H1 (cell line): ENCODE measurements around the gene NID1. TPM values are rescaled to one million over a fixed set of nuclear protein-coding genes. Genes with fewer than 3 reads are reported as not detected.

ENCODE experiments used
- CTCF ChIA-PET: fragments of 300-600 bp; sonication (Branson Sonifier 250); formaldehyde crosslinking; loops from one replicate; lab custom pipeline; 2021; ENCODE audit not compliant: partially characterized antibody; lab: Charles Lee
- POLR2A ChIA-PET: fragments of 300-600 bp; sonication (Branson Sonifier 250); formaldehyde crosslinking; loops from one replicate; lab custom pipeline; 2021; ENCODE audit warnings: inconsistent platforms; ENCODE audit not compliant: partially characterized antibody; lab: Charles Lee
- DNase-seq, 2 experiments: peaks; one replicate each; pipeline versions ENCODE4 v3.0.0 to v3.0.0-alpha.2; 2010 to 2022; ENCODE audit warnings: low spot score in 2 of 2, low read depth in 1 of 2, mixed read lengths in 1 of 2
- FAIRE-seq: peaks from 2 replicates; lab custom pipeline; 2011; peaks lifted over from hg19 to GRCh38; lab: Jason Lieb, UNC
- H2AFZ ChIP-seq: 2 replicates; pipeline ENCODE4 v1.8.1; 2012; ENCODE audit warnings: low read length, inconsistent platforms
- H2AK5ac ChIP-seq: 2 replicates; pipeline ENCODE4 v1.6.1; 2013; ENCODE audit warnings: low read depth, low read length
- H2BK120ac ChIP-seq: replicated peaks from 2 replicates; pipeline ENCODE3; 2013; ENCODE audit warnings: low read depth, low read length, inconsistent platforms
- H2BK12ac ChIP-seq: 2 replicates; pipeline ENCODE4 v1.6.1; 2013; ENCODE audit warnings: low read depth, low read length
- H2BK15ac ChIP-seq: 2 replicates; pipeline ENCODE4 v1.6.1; 2013; ENCODE audit warnings: low read length
- H2BK20ac ChIP-seq: 2 replicates; pipeline ENCODE4 v1.6.1; 2013; ENCODE audit warnings: low read length
- H2BK5ac ChIP-seq: 2 replicates; pipeline ENCODE4 v1.6.1; 2013; ENCODE audit warnings: low read depth, low read length
- H3K14ac ChIP-seq: 2 replicates; pipeline ENCODE4 v1.6.1; 2013; ENCODE audit warnings: inconsistent platforms; ENCODE audit not compliant: insufficient read length
- H3K18ac ChIP-seq: 2 replicates; pipeline ENCODE4 v1.6.1; 2013; ENCODE audit warnings: low read length; ENCODE audit errors: extremely low read depth
- H3K23ac ChIP-seq: 2 replicates; pipeline ENCODE4 v1.6.1; 2013; ENCODE audit warnings: inconsistent platforms; ENCODE audit not compliant: insufficient read length
- H3K23me2 ChIP-seq: 2 replicates; pipeline ENCODE4 v1.6.1; 2013; ENCODE audit warnings: low read depth, low read length
- H3K27ac ChIP-seq: 2 replicates; pipeline ENCODE4 v1.6.1; 2011; ENCODE audit warnings: low read depth, low read length, inconsistent platforms
- H3K27me3 ChIP-seq, 4 experiments: replicated peaks in 1 of 4; 1 replicate in 1 of 4; 2 replicates in 3 of 4; pipeline versions ENCODE4 v1.6.1 to v1.8.1; 2011 to 2013; ENCODE audit warnings: low read length in 3 of 4, mild to moderate bottlenecking in 3 of 4, inconsistent platforms in 2 of 4, mixed read lengths in 2 of 4, moderate library complexity in 1 of 4; ENCODE audit not compliant: control insufficient read depth in 3 of 4, insufficient read depth in 3 of 4; ENCODE audit errors: extremely low read depth in 1 of 4
- H3K36me3 ChIP-seq, 4 experiments: 2 replicates each; pipeline versions ENCODE4 v1.6.1 to v1.8.1; 2011 to 2013; ENCODE audit warnings: mild to moderate bottlenecking in 4 of 4, low read length in 3 of 4, moderate library complexity in 2 of 4, control low read depth in 1 of 4, inconsistent platforms in 1 of 4; ENCODE audit not compliant: insufficient read depth in 4 of 4, control insufficient read depth in 2 of 4
- H3K4ac ChIP-seq: replicated peaks from 2 replicates; pipeline ENCODE3; 2013; ENCODE audit warnings: low read length, low read depth, mixed read lengths, inconsistent platforms; ENCODE audit not compliant: insufficient read length
- H3K4me1 ChIP-seq, 4 experiments: replicated peaks in 1 of 4; 1 replicate in 1 of 4; 2 replicates in 3 of 4; pipeline versions ENCODE4 v1.6.1 to v1.8.1; 2011 to 2013; ENCODE audit warnings: low read length in 3 of 4, inconsistent platforms in 2 of 4, mixed read lengths in 1 of 4; ENCODE audit not compliant: insufficient read depth in 4 of 4, control insufficient read depth in 3 of 4
- H3K4me2 ChIP-seq, 2 experiments: 2 replicates each; pipeline versions ENCODE4 v1.6.1 to v1.8.1; 2011 to 2013; ENCODE audit warnings: low read depth in 2 of 2, low read length in 2 of 2, control low read depth in 1 of 2, inconsistent platforms in 1 of 2, mild to moderate bottlenecking in 1 of 2; ENCODE audit not compliant: insufficient read depth in 1 of 2
- H3K4me3 ChIP-seq, 4 experiments: fragments of 200-600, 300-600 bp in 1 of 4; sonication (generic), shearing (Covaris generic), sonication (Bioruptor Twin) in 1 of 4; 2 replicates each; pipeline versions ENCODE4 v1.5.1 to v1.8.1; 2011 to 2016; ENCODE audit warnings: low read length in 4 of 4, low read depth in 3 of 4, control low read depth in 2 of 4, inconsistent platforms in 2 of 4, mild to moderate bottlenecking in 2 of 4, mixed read lengths in 1 of 4, moderate library complexity in 1 of 4; ENCODE audit not compliant: insufficient read depth in 2 of 4; ENCODE audit errors: extremely low read depth in 1 of 4
- H3K56ac ChIP-seq: replicated peaks from 2 replicates; pipeline ENCODE3; 2013; ENCODE audit warnings: low read depth, mild to moderate bottlenecking, mixed read lengths, low read length, inconsistent platforms; ENCODE audit not compliant: insufficient read length
- H3K79me1 ChIP-seq: 2 replicates; pipeline ENCODE4 v1.6.1; 2013; ENCODE audit warnings: low read depth, low read length, control low read depth
- H3K79me2 ChIP-seq, 2 experiments: 2 replicates each; pipeline versions ENCODE4 v1.6.1 to v1.8.1; 2012 to 2013; ENCODE audit warnings: low read length in 2 of 2, mild to moderate bottlenecking in 2 of 2, inconsistent platforms in 1 of 2; ENCODE audit not compliant: insufficient read depth in 2 of 2, control insufficient read depth in 1 of 2
- H3K9ac ChIP-seq, 4 experiments: replicated peaks in 1 of 4; 1 replicate in 1 of 4; 2 replicates in 3 of 4; pipeline versions ENCODE4 v1.6.1 to v1.8.1; 2011 to 2013; ENCODE audit warnings: low read depth in 3 of 4, low read length in 3 of 4, control low read depth in 2 of 4, mild to moderate bottlenecking in 2 of 4, moderate library complexity in 2 of 4, inconsistent platforms in 1 of 4; ENCODE audit errors: extremely low read depth in 1 of 4
- H3K9me3 ChIP-seq, 2 experiments: 2 replicates each; pipeline versions ENCODE4 v1.6.1 to v1.8.1; 2012 to 2013; ENCODE audit warnings: mild to moderate bottlenecking in 2 of 2, moderate library complexity in 2 of 2, control low read depth in 1 of 2, inconsistent platforms in 1 of 2, low read depth in 1 of 2, low read length in 1 of 2, mixed read lengths in 1 of 2; ENCODE audit not compliant: insufficient read depth in 2 of 2
- H4K20me1 ChIP-seq, 2 experiments: replicated peaks in 1 of 2; 2 replicates each; pipeline versions ENCODE3 to v1.8.1; 2011 to 2013; ENCODE audit warnings: inconsistent platforms in 2 of 2, low read length in 2 of 2, mild to moderate bottlenecking in 1 of 2; ENCODE audit not compliant: insufficient read depth in 2 of 2, control insufficient read depth in 1 of 2
- H4K5ac ChIP-seq: 2 replicates; pipeline ENCODE4 v1.6.1; 2013; ENCODE audit warnings: low read length, low read depth, mixed read lengths, inconsistent platforms; ENCODE audit not compliant: insufficient read length
- H4K8ac ChIP-seq: 2 replicates; pipeline ENCODE4 v1.8.0; 2013; ENCODE audit warnings: mild to moderate bottlenecking, moderate library complexity, low read length, inconsistent platforms; ENCODE audit not compliant: insufficient read depth; ENCODE audit errors: extremely low read depth
- H4K91ac ChIP-seq: replicated peaks from 2 replicates; pipeline ENCODE3; 2013; ENCODE audit warnings: low read length, mixed read lengths, inconsistent platforms; ENCODE audit not compliant: insufficient read length
- BRCA1 ChIP-seq: IDR thresholded peaks from 2 replicates; pipeline ENCODE4 v1.6.1; 2012; ENCODE audit warnings: low read depth, low read length, improper control_type of control experiment
- CBX8 ChIP-seq: fragments of 300-800, 300-1000 bp; sonication (generic); IDR thresholded peaks from 2 replicates; pipeline ENCODE4 v1.7.1; 2016; ENCODE audit warnings: low read depth, low read length, borderline replicate concordance
- CEBPB ChIP-seq: IDR thresholded peaks from 2 replicates; pipeline ENCODE4 v1.6.1; 2012; ENCODE audit warnings: low read depth, low read length
- CHD1 ChIP-seq: IDR thresholded peaks from 2 replicates; pipeline ENCODE4 v1.6.1; 2012; ENCODE audit warnings: low read depth, low read length, improper control_type of control experiment
- CTBP2 ChIP-seq: IDR thresholded peaks from 2 replicates; pipeline ENCODE4 v1.7.0; 2011; ENCODE audit warnings: borderline replicate concordance, mild to moderate bottlenecking, moderate library complexity, mixed read lengths, low read length; ENCODE audit not compliant: insufficient read depth, insufficient read length
- KDM1A ChIP-seq: fragments of 200-600, 300-600 bp; sonication (generic); IDR thresholded peaks from 2 replicates; pipeline ENCODE4 v1.7.1; 2016; ENCODE audit warnings: mild to moderate bottlenecking, low read length, borderline replicate concordance
- RAD21 ChIP-seq, 2 experiments: IDR thresholded peaks in 1 of 2; conservative IDR thresholded peaks in 1 of 2; 2 replicates each; pipeline ENCODE4 v1.6.1; 2011; ENCODE audit warnings: low read depth in 2 of 2, low read length in 2 of 2, improper control_type of control experiment in 1 of 2, inconsistent platforms in 1 of 2, mild to moderate bottlenecking in 1 of 2, moderate library complexity in 1 of 2
- RFX5 ChIP-seq: IDR thresholded peaks from 2 replicates; pipeline ENCODE4 v1.6.1; 2011; ENCODE audit warnings: low read depth, low read length, improper control_type of control experiment, borderline replicate concordance
- SIX5 ChIP-seq: IDR thresholded peaks from 2 replicates; pipeline ENCODE4 v1.6.1; 2011; ENCODE audit warnings: mild to moderate bottlenecking, low read depth, low read length
- SP4 ChIP-seq: IDR thresholded peaks from 2 replicates; pipeline ENCODE4 v1.6.1; 2012; ENCODE audit warnings: low read length, inconsistent platforms
- TAF1 ChIP-seq: IDR thresholded peaks from 2 replicates; pipeline ENCODE4 v1.6.1; 2011; ENCODE audit warnings: mild to moderate bottlenecking, low read depth, low read length
- TEAD4 ChIP-seq: IDR thresholded peaks from 2 replicates; pipeline ENCODE4 v1.6.1; 2012; ENCODE audit warnings: low read depth, low read length, inconsistent platforms, mixed read lengths
- YY1 ChIP-seq: IDR thresholded peaks from 2 replicates; pipeline ENCODE4 v1.6.1; 2011; ENCODE audit warnings: low read depth, mild to moderate bottlenecking, low read length
- WGBS, 2 experiments: shearing (Covaris generic) in 1 of 2; methylation state at CpG; one replicate each; pipeline versions ENCODE4 v1.1.6 to v1.1.7; 2013 to 2015; ENCODE audit warnings: low lambda C conversion rate in 2 of 2, mixed read lengths in 2 of 2, inconsistent platforms in 1 of 2, low coverage in 1 of 2, missing lambda C conversion rate in 1 of 2; ENCODE audit not compliant: insufficient replicate concordance in 2 of 2, insufficient coverage in 1 of 2, insufficient read length in 1 of 2; ENCODE audit errors: extremely low coverage in 1 of 2, missing lambda C conversion rate in 1 of 2; 5-methylcytosine and 5-hydroxymethylcytosine counted together
- polyA plus RNA-seq, 7 experiments: library from polyadenylated mRNA; depleted of rRNA in 3 of 7; stranded (reverse) in 5 of 7; unstranded in 2 of 7; fragments of >200 nt in 5 of 7; fragments of 200-250 nt in 2 of 7; gene quantifications; 1 replicate in 5 of 7; 2 replicates in 1 of 7; 4 replicates in 1 of 7; pipeline versions ENCODE4 v1.2.1 to v1.2.3, GENCODE V29; 2011 to 2013; ENCODE audit warnings: missing spikeins in 2 of 7, mixed read lengths in 2 of 7
- total RNA-seq: library from RNA; stranded (reverse); fragmentation: NEBNext Ultra II Directional; extraction: Animal tissue kit (Norgen Biotek cat#: 25700); gene quantifications from 2 replicates; pipeline ENCODE4 v1.2.1, GENCODE V29; 2021

The NID1 gene
- total and polyA plus RNA-seq, 2 of the 8 experiments (the other 6 are each of a cell fraction or from before 2014, with no cell fraction given) = 20.9 to 25.4 TPM

DNA sequence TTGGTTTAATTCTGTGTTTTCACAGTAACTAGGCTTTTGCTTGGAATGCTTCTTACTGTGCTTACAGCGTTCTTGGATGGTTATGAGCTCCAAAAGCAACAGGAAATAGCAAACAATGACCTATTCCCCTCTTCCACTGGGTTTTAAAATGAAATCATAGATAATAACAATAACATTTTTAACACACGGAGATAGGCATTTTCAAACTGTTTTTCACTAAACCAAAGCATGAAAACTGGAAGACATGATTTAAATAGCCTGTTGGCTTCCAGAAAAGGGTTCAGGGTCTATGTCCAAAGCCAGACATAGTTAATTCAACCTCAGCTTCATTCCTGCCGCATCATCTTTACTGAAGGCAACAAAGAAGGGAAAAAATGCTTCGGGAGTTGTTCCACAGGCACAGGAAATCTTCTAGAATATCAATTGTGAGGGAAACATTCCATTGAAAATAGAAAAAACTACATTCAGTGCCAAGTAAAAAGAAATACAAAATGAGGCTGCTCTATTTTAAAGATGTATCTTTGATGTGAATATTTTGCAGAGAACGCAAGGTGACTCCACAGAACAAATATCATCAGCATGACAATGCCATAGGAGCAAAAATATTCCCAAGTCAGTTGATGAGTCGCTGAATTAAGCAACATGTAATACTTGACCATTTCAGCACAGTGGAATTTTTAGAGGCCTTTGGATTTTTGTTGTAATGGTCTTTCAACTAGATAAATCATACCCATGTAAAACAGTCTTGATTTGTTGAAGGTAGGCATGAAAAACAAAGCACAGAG lies 80.7 kb downstream of the NID1 start:
- ChIA-PET CTCF (interaction anchor here (0.7 to 2.5 kb wide), 2 partner anchors 12 to 1473 kb away, joined by 3 to 9 read pairs; no protein-coding TSS in a partner anchor), POLR2A (interaction anchor here (1.2 kb wide), 1 partner anchor 9 kb away, joined by 3 read pairs; no protein-coding TSS in a partner anchor)
- Histone ChIP-seq H3K56ac (no peak overlapping the region), H3K23ac (no peak overlapping the region), H3K27me3 (no peaks in the 10 kb centered on the region), H4K8ac (no peak overlapping the region), H2BK12ac (no peak overlapping the region), H3K27ac (no peak overlapping the region), H3K9me3 (no peaks in the 10 kb centered on the region), H3K14ac (no peak overlapping the region), H3K4me1 (no peaks in the 10 kb centered on the region; a peak in 1 of 7 replicates), H2BK20ac (no peak overlapping the region), H2BK15ac (no peak overlapping the region), H4K91ac (no peak overlapping the region), H2BK5ac (no peak overlapping the region), H3K23me2 (no peaks in the 10 kb centered on the region), H3K4me3 (no peak overlapping the region), H3K9ac (no peak overlapping the region), H2BK120ac (no peak overlapping the region), H3K4me2 (no peak overlapping the region), H3K79me2 (no peaks in the 10 kb centered on the region), H3K4ac (no peak overlapping the region), H2AK5ac (no peak overlapping the region), H2AFZ (no peak overlapping the region), H3K79me1 (no peaks in the 10 kb centered on the region), H3K36me3 (peaks cover 0 to 5% (median 0%) of the 10 kb centered on the region in 4 experiments; a peak in 1 of 8 replicates), H3K18ac (no peak overlapping the region), H4K5ac (no peak overlapping the region), H4K20me1 (no peaks in the 10 kb centered on the region)
- DNase-seq (no peak), FAIRE-seq (no peak)
- 93% methylated on average over 6 of the region's 6 CpGs; no CpG with 5 or more reads in 1 of the 2 experiments for WGBS, 2 experiments
- TF ChIP-seq BRCA1 (no peak), TEAD4 (no peak), RAD21 (IDR thresholded peaks at IDR 0.05 in 1 of 2, conservative IDR thresholded peaks at IDR 0.05 in 1 of 2; ENCODE audit: low read depth in 2 of 2, low read length in 2 of 2) (no peak), CHD1 (no peak), YY1 (no peak), CBX8 (no peak), TAF1 (no peak), SIX5 (no peak), CEBPB (no peak), RFX5 (no peak), KDM1A (no peak), SP4 (no peak), CTBP2 (no peak)
